ENCODE measurements around the gene WDR81.

WDR81 gene

DNA sequence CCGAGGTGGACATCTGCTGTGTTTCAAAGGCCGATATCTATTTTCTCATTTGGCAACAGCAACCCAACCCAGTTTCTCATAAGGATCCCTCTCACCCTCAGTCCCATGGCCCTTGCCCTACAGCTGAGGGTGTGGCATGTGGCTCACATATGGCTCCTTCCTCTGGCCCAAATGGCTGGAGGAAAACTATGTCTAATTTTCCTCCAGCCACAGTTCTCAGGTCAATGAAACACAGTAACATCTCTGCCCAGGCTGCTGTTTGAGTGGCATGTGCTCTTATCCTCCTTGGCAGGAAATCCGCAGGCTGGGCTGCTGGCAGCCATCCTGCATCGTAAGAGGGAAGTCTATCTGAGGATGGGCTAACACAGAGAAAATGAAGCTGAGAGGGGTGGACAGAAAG, 61.4 kb downstream of the WDR81 start:
- DNase-seq, result no peak

DNA sequence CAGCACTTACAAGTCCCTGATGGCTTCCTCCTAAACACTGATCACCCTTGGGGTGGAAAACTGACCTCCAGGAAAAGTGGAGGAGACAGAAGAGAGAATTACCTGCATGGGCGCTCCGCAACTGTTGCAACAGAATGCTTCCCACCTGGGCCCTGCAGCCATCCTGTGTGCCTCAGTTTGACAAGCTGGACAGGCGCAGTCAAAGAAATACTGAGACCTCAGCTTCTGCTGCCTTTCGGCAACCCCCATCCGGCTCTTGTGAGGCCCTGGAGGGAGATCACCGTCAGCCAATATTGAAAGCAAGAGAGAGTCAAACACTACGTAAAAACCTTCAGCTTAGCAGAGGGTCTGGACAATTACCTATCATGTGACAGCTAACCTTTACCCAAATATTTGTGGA, 62.2 kb downstream of the WDR81 start:
- no peak for DNase-seq

DNA sequence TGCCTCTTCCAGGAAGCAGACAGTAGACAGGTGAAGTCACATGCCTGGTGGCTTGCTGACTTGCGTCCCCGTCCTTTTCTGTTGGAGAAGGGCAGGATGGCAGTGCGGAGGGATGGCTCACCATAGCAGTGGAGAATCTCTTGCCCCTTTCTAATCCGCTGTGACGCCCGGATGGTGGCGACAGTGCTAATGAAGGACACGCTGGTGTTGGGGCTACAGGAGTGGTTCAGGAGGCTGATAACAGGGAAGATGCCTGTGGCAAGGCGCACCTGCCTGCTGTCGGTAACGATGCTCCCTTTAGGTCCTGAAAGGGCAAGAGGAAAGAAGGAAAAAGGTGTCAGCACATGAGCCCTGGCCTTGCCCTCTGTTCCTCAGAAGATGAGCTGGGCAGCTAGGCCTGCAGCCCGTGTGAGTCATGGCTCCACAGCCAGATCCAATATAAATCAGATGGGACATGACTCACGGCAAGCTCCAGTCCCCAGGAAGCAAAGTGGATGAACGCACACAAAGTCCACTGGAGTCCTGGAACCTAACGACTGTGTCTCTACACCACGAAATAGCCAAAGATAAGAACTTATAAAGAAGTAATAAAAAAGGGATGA, 62.9 kb downstream of the WDR81 start:
- peak; percentile 94 for DNase-seq
